ENCODE data around the gene PLAGL1.

- TF ChIP-seq CTCF (IDR thresholded peaks at IDR 0.05) (no peak), POLR2A (IDR thresholded peaks at IDR 0.05) (no peak)
These were observed 37.4 kb downstream of the PLAGL1 start for GRCh38 chr6:143970456-143971218.

Data from heart left ventricle (tissue), 13 donors.